Coronary artery (tissue), 2 donors: ENCODE data around the gene FAM184A.

Experiments used
- DNase-seq: peaks from one replicate; pipeline ENCODE4 v3.0.0-alpha.2; 2017; ENCODE audit warnings: low spot score
- H3K27ac ChIP-seq, 2 donors: fragments of 200-600 bp; sonication (generic); one replicate each; pipeline ENCODE4 v1.5.1; 2016 to 2019
- H3K4me3 ChIP-seq: fragments of 200-600 bp; sonication (generic); 2 replicates; pipeline ENCODE4 v1.5.1; 2016; ENCODE audit warnings: mild to moderate bottlenecking, moderate library complexity
- TF ChIP-seq, protein P1 (sequence below): fragments of 200-600 bp; sonication (generic); IDR thresholded peaks from one replicate; pipeline ENCODE4 v1.5.1; 2019; ENCODE audit warnings: antibody characterized with exemption

Gene FAM184A

GRCh38 chr6:119040636-119041035 lies 37.8 kb downstream of the FAM184A start:
- Histone ChIP-seq H3K4me3 (no peak overlapping the region), H3K27ac (no peak overlapping the region)
- TF ChIP-seq, protein P1, sequence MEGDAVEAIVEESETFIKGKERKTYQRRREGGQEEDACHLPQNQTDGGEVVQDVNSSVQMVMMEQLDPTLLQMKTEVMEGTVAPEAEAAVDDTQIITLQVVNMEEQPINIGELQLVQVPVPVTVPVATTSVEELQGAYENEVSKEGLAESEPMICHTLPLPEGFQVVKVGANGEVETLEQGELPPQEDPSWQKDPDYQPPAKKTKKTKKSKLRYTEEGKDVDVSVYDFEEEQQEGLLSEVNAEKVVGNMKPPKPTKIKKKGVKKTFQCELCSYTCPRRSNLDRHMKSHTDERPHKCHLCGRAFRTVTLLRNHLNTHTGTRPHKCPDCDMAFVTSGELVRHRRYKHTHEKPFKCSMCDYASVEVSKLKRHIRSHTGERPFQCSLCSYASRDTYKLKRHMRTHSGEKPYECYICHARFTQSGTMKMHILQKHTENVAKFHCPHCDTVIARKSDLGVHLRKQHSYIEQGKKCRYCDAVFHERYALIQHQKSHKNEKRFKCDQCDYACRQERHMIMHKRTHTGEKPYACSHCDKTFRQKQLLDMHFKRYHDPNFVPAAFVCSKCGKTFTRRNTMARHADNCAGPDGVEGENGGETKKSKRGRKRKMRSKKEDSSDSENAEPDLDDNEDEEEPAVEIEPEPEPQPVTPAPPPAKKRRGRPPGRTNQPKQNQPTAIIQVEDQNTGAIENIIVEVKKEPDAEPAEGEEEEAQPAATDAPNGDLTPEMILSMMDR: no peak
- DNase-seq: no peak

- H3K4me3 ChIP-seq: no peak overlapping the region
- no peak for DNase-seq
- TF ChIP-seq, protein P1: no peak
- H3K27ac ChIP-seq: no peak overlapping the region
Measured at GRCh38 chr6:119040229-119040628, 38.2 kb downstream of the FAM184A start.

DNA sequence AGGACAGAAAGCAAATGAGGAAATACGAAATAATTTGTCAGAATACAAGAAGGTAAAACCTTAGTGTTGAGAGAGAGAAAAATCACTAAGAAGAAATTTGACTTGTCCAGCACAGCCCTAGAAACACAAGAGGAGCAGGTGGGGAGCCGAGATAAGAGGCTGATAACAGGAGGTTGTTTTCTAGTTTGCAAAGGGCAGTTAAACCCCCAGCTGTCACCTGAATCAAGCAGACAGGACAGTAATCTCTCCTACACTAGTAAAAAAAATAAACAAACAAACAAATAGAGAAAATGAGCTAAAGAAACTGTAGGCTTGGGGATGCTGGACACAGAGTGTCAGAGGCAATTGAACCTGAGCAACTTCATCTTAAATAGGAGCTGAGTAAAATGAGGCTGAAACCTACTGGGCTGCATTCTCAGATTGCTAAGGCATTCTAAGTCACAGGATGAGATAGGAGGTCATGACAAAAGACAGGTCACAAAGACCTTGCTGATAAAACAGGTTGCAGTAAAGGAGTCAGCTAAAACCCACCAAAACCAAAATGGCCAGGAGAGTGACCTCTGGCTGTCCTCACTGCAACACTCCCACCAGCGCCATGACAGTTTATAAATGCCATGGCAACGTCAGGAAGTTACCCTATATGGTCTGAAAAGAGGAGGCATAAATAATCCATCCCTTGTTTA lies 40.4 kb downstream of the FAM184A start:
- Histone ChIP-seq H3K27ac (no peak overlapping the region), H3K4me3 (no peak overlapping the region)
- TF ChIP-seq, protein P1: no peak
- DNase-seq: no peak

GRCh38 chr6:119037264-119037663 lies 41.2 kb downstream of the FAM184A start:
- TF ChIP-seq, protein P1: no peak
- no peak for DNase-seq
- Histone ChIP-seq H3K4me3 (no peak overlapping the region), H3K27ac (no peak overlapping the region)

- Histone ChIP-seq H3K4me3 (no peak overlapping the region), H3K27ac (no peak overlapping the region)
- no peak for DNase-seq
- TF ChIP-seq, protein P1: no peak
Measured at GRCh38 chr6:119036081-119036480, 42.4 kb downstream of the FAM184A start.

GRCh38 chr6:119035459-119035858 lies 43.0 kb downstream of the FAM184A start:
- Histone ChIP-seq H3K27ac (no peak overlapping the region), H3K4me3 (no peak overlapping the region)
- DNase-seq: no peak
- TF ChIP-seq, protein P1: no peak

- TF ChIP-seq, protein P1: no peak
- H3K27ac ChIP-seq: no peak overlapping the region
- no peak overlapping the region for H3K4me3 ChIP-seq
- no peak for DNase-seq
Measured at GRCh38 chr6:119034827-119035458, 43.5 kb downstream of the FAM184A start.
